Measurements from ENCODE around the gene GARIN5B.
"Not testable (repeated sequence)": the region's sequence is repeated elsewhere in the genome, so short reads cannot be mapped to it uniquely, and the experiment has no call there.

GARIN5B gene

GRCh38 chr19:55406091-55406825 is 43.2 kb upstream of the GARIN5B start:
- no peak overlapping the region for H2AFZ ChIP-seq (ENCODE audit: low read length)
- H3K27me3 ChIP-seq (replicated peaks; ENCODE audit: insufficient read depth, low read length): peaks cover 2% of the 10 kb centered on the region; the same call in 1 of the 2 replicates
- DNase-seq: no peak
- H3K36me3 ChIP-seq (replicated peaks; ENCODE audit: insufficient read depth, low read length): peaks cover 17% of the 10 kb centered on the region
- peaks cover 46% of the 10 kb centered on the region for H3K79me2 ChIP-seq (ENCODE audit: low read length)
- peak overlapping the region; percentile 89 for H3K4me3 ChIP-seq (ENCODE audit: low read length)
- peaks cover 20% of the 10 kb centered on the region for H4K20me1 ChIP-seq (ENCODE audit: insufficient read depth, low read length)
- H3K4me1 ChIP-seq (ENCODE audit: low read length): peaks cover 20% of the 10 kb centered on the region
- peak overlapping the region; percentile 98 for H3K4me2 ChIP-seq (ENCODE audit: low read depth, low read length)
- peaks cover 30% of the 10 kb centered on the region for H3F3A ChIP-seq (ENCODE audit: insufficient read depth, low read length)
- no peaks in the 10 kb centered on the region for H3K9me2 ChIP-seq (replicated peaks; ENCODE audit: insufficient read depth, low read length)
- no peaks in the 10 kb centered on the region for H3K9me3 ChIP-seq (replicated peaks; ENCODE audit: insufficient read depth, low read length)
- H3K9ac ChIP-seq (ENCODE audit: low read length): peak overlapping the region; percentile 91; the same call in 1 of the 2 replicates
- TF ChIP-seq EZH2 (optimal IDR thresholded peaks at IDR 0.05; ENCODE audit: low read depth, low read length) (no peak), CTCF (IDR thresholded peaks at IDR 0.05; ENCODE audit: low read length) (no peak), EZH2phosphoT487 (IDR thresholded peaks at IDR 0.05; ENCODE audit: low read length) (no peak)
- H3K27ac ChIP-seq (ENCODE audit: low read length): no peak overlapping the region

GRCh38 chr19:55405638-55406037 is 42.6 kb upstream of the GARIN5B start:
- Histone ChIP-seq H3K9me3 (replicated peaks; ENCODE audit: insufficient read depth, low read length) (no peaks in the 10 kb centered on the region), H3K9me2 (replicated peaks; ENCODE audit: insufficient read depth, low read length) (no peaks in the 10 kb centered on the region), H3K27me3 (replicated peaks; ENCODE audit: insufficient read depth, low read length) (no peaks in the 10 kb centered on the region), H3K79me2 (ENCODE audit: low read length) (peaks cover 46% of the 10 kb centered on the region), H3K4me3 (ENCODE audit: low read length) (peak overlapping the region; percentile 89), H3K36me3 (replicated peaks; ENCODE audit: insufficient read depth, low read length) (peaks cover 21% of the 10 kb centered on the region), H3K27ac (ENCODE audit: low read length) (no peak overlapping the region), H3K4me1 (ENCODE audit: low read length) (peaks cover 20% of the 10 kb centered on the region), H2AFZ (ENCODE audit: low read length) (no peak overlapping the region), H4K20me1 (ENCODE audit: insufficient read depth, low read length) (peaks cover 20% of the 10 kb centered on the region), H3K4me2 (ENCODE audit: low read depth, low read length) (peak overlapping the region; percentile 98), H3K9ac (ENCODE audit: low read length) (no peak overlapping the region), H3F3A (ENCODE audit: insufficient read depth, low read length) (peaks cover 34% of the 10 kb centered on the region)
- TF ChIP-seq EZH2 (optimal IDR thresholded peaks at IDR 0.05; ENCODE audit: low read depth, low read length) (no peak), CTCF (IDR thresholded peaks at IDR 0.05; ENCODE audit: low read length) (no peak), EZH2phosphoT487 (IDR thresholded peaks at IDR 0.05; ENCODE audit: low read length) (no peak)
- DNase-seq: no peak

DNA sequence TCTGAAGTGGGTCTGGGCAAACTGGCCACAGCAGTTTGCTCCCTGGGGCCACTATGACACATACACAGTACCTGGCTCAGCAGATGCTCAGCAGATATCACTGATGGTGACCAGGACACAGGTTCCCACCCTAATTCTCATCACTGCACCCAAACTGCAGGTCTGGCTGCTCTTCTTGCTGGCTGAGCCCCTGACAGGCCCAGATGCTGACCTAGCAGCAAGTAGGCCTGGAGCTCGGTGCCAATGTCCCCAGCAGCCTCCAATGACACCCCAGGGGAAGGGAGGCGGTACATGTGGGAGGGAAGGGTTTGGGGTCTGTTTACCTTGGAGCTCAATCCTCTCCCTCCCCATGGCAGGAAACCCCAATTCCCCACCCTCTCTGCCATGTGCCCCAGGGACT is 39.4 kb upstream of the GARIN5B start:
- Histone ChIP-seq H3K4me1 (ENCODE audit: low read length) (peaks cover 14% of the 10 kb centered on the region), H3K9me2 (replicated peaks; ENCODE audit: insufficient read depth, low read length) (no peaks in the 10 kb centered on the region), H3K9me3 (replicated peaks; ENCODE audit: insufficient read depth, low read length) (no peaks in the 10 kb centered on the region), H4K20me1 (ENCODE audit: insufficient read depth, low read length) (peaks cover 20% of the 10 kb centered on the region), H3F3A (ENCODE audit: insufficient read depth, low read length) (peaks cover 44% of the 10 kb centered on the region), H3K36me3 (replicated peaks; ENCODE audit: insufficient read depth, low read length) (peaks cover 21% of the 10 kb centered on the region), H2AFZ (ENCODE audit: low read length) (no peak overlapping the region), H3K9ac (ENCODE audit: low read length) (no peak overlapping the region), H3K4me2 (ENCODE audit: low read depth, low read length) (no peak overlapping the region), H3K4me3 (ENCODE audit: low read length) (no peak overlapping the region), H3K79me2 (ENCODE audit: low read length) (peaks cover 46% of the 10 kb centered on the region), H3K27ac (ENCODE audit: low read length) (no peak overlapping the region), H3K27me3 (replicated peaks; ENCODE audit: insufficient read depth, low read length) (no peaks in the 10 kb centered on the region)
- TF ChIP-seq EZH2 (optimal IDR thresholded peaks at IDR 0.05; ENCODE audit: low read depth, low read length): no peak
- no peak for TF ChIP-seq EZH2phosphoT487 (IDR thresholded peaks at IDR 0.05; ENCODE audit: low read length)
- TF ChIP-seq CTCF (IDR thresholded peaks at IDR 0.05; ENCODE audit: low read length): no peak
- no peak for DNase-seq

GRCh38 chr19:55401390-55401789 is 38.3 kb upstream of the GARIN5B start:
- H3K4me3 ChIP-seq (ENCODE audit: low read length); H3K27ac ChIP-seq (ENCODE audit: low read length); DNase-seq; H2AFZ ChIP-seq (ENCODE audit: low read length); H3K4me2 ChIP-seq (ENCODE audit: low read depth, low read length); H3K9me3 ChIP-seq (replicated peaks; ENCODE audit: insufficient read depth, low read length); H3K9ac ChIP-seq (ENCODE audit: low read length); H3K27me3 ChIP-seq (replicated peaks; ENCODE audit: insufficient read depth, low read length); H3K9me2 ChIP-seq (replicated peaks; ENCODE audit: insufficient read depth, low read length): not testable (repeated sequence)
- H3F3A ChIP-seq (ENCODE audit: insufficient read depth, low read length): peaks cover 44% of the 10 kb centered on the region
- H3K4me1 ChIP-seq (ENCODE audit: low read length): peaks cover 11% of the 10 kb centered on the region
- peaks cover 35% of the 10 kb centered on the region for H3K79me2 ChIP-seq (ENCODE audit: low read length)
- peaks cover 18% of the 10 kb centered on the region for H4K20me1 ChIP-seq (ENCODE audit: insufficient read depth, low read length)
- H3K36me3 ChIP-seq (replicated peaks; ENCODE audit: insufficient read depth, low read length): peaks cover 20% of the 10 kb centered on the region
